ENCODE data around the gene HDX.

The HDX gene

DNA sequence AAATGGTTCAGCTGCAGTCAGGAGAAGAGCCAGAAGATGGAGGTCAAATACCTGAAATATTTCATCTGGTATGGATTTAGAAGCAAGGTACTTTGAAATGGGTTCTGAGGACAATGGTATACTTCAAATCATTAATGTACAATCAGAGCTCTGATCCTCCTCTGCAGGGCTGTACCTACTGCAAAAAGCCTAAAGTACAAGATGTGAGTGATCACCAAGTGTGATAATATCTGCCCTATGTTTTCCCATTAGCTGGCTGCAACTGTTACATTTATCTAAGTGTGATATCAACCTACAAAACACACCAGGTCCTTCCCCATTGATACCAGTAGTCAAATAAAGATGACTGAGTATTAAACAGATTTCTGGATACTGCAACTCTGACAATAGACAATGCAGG is 25.1 kb downstream of the HDX start:
- peaks cover 10% of the 10 kb centered on the region for H3K36me3 Mint-ChIP-seq (ENCODE audit: low read depth)
- no peak overlapping the region for H3K4me3 Mint-ChIP-seq
- no peak for TF ChIP-seq CTCF (IDR thresholded peaks at IDR 0.05; ENCODE audit: unreplicated experiment in 3 of 3)
- H3K27ac Mint-ChIP-seq: no peak overlapping the region
- H3K9me3 Mint-ChIP-seq: peaks cover 11% of the 10 kb centered on the region
- no peaks in the 10 kb centered on the region for H3K4me1 Mint-ChIP-seq
- no peaks in the 10 kb centered on the region for H3K27me3 Mint-ChIP-seq (ENCODE audit: low read depth)

GRCh38 chrX:84475596-84475995 is 26.7 kb downstream of the HDX start:
- no peak overlapping the region for H3K4me3 Mint-ChIP-seq
- no peaks in the 10 kb centered on the region for H3K27me3 Mint-ChIP-seq (ENCODE audit: low read depth)
- H3K36me3 Mint-ChIP-seq (ENCODE audit: low read depth): no peaks in the 10 kb centered on the region
- TF ChIP-seq CTCF (IDR thresholded peaks at IDR 0.05; ENCODE audit: unreplicated experiment in 3 of 3): no peak
- peaks cover 2% of the 10 kb centered on the region for H3K9me3 Mint-ChIP-seq
- H3K27ac Mint-ChIP-seq: no peak overlapping the region
- no peaks in the 10 kb centered on the region for H3K4me1 Mint-ChIP-seq

DNA sequence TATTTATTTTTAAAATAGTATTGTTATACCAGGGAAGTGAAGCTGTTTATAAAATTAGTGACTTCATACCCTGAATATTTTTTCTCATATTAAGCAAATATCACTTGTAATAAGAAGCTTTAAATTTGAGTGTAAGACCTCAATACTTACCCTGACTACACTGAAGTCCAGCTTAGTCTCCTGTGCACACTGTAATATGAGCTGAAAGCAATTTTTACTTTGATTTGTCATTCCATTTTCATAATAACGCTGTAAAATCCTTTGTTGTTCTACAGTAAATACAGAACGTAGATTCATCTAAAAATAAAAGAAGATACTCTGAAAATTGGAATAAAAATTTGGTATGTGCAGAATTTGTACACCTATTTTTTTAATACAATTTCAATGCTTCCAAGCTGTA is 27.2 kb downstream of the HDX start:
- Mint-ChIP-seq H3K36me3 (ENCODE audit: low read depth) (no peaks in the 10 kb centered on the region), H3K4me3 (no peak overlapping the region)
- TF ChIP-seq CTCF (IDR thresholded peaks at IDR 0.05; ENCODE audit: unreplicated experiment in 3 of 3): no peak

DNA sequence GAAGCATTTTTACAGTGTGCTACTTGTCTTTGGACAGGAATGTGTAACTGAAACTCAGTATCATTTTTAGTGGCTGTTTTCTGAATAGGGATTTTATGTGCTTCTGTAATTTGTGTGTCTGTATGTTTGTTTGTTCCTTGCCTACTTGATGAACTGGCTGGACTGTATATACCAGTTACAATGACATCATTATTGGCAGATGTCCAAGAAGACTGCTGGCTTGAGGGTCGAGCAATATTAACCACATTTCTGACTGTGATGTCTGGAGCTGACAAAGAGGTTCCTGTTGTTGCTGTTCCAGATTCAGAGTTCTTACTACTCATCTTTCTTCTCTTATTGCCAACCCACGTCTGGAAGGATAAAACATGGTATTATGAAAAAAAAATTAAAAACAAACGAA is 33.0 kb downstream of the HDX start:
- no peak overlapping the region for H3K27ac Mint-ChIP-seq
- H3K9me3 Mint-ChIP-seq: peaks cover 17% of the 10 kb centered on the region
- H3K4me3 Mint-ChIP-seq: no peak overlapping the region
- H3K36me3 Mint-ChIP-seq (ENCODE audit: low read depth): peaks cover 26% of the 10 kb centered on the region
- TF ChIP-seq CTCF (IDR thresholded peaks at IDR 0.05; ENCODE audit: unreplicated experiment in 3 of 3): no peak
- H3K4me1 Mint-ChIP-seq: no peaks in the 10 kb centered on the region
- H3K27me3 Mint-ChIP-seq (ENCODE audit: low read depth): no peaks in the 10 kb centered on the region

More for the DNA sequence above, 27.2 kb downstream of the HDX start:
- Mint-ChIP-seq H3K9me3 (peaks cover 2% of the 10 kb centered on the region), H3K4me1 (no peaks in the 10 kb centered on the region), H3K27me3 (ENCODE audit: low read depth) (no peaks in the 10 kb centered on the region), H3K27ac (no peak overlapping the region)

- Mint-ChIP-seq H3K4me1 (no peaks in the 10 kb centered on the region), H3K27ac (no peak overlapping the region)
These were observed 34.4 kb downstream of the HDX start for GRCh38 chrX:84467898-84468297.

More at GRCh38 chrX:84467898-84468297, 34.4 kb downstream of the HDX start:
- no peak overlapping the region for H3K4me3 Mint-ChIP-seq
- no peaks in the 10 kb centered on the region for H3K27me3 Mint-ChIP-seq (ENCODE audit: low read depth)
- peaks cover 25% of the 10 kb centered on the region for H3K9me3 Mint-ChIP-seq
- H3K36me3 Mint-ChIP-seq (ENCODE audit: low read depth): peaks cover 37% of the 10 kb centered on the region
- no peak for TF ChIP-seq CTCF (IDR thresholded peaks at IDR 0.05; ENCODE audit: unreplicated experiment in 3 of 3)
